HG03460 (cell line): ENCODE results near the gene CD34.
"Not testable (repeated sequence)": the region's sequence is repeated elsewhere in the genome, so short reads cannot be mapped to it uniquely, and the experiment has no call there.

Source experiments
- ATAC-seq: cut with Tn5 transposase; IDR thresholded peaks from one replicate; pipeline ENCODE4 v1.9.1; 2021; ENCODE audit not compliant: unreplicated experiment

Gene CD34, protein sequence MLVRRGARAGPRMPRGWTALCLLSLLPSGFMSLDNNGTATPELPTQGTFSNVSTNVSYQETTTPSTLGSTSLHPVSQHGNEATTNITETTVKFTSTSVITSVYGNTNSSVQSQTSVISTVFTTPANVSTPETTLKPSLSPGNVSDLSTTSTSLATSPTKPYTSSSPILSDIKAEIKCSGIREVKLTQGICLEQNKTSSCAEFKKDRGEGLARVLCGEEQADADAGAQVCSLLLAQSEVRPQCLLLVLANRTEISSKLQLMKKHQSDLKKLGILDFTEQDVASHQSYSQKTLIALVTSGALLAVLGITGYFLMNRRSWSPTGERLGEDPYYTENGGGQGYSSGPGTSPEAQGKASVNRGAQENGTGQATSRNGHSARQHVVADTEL

DNA sequence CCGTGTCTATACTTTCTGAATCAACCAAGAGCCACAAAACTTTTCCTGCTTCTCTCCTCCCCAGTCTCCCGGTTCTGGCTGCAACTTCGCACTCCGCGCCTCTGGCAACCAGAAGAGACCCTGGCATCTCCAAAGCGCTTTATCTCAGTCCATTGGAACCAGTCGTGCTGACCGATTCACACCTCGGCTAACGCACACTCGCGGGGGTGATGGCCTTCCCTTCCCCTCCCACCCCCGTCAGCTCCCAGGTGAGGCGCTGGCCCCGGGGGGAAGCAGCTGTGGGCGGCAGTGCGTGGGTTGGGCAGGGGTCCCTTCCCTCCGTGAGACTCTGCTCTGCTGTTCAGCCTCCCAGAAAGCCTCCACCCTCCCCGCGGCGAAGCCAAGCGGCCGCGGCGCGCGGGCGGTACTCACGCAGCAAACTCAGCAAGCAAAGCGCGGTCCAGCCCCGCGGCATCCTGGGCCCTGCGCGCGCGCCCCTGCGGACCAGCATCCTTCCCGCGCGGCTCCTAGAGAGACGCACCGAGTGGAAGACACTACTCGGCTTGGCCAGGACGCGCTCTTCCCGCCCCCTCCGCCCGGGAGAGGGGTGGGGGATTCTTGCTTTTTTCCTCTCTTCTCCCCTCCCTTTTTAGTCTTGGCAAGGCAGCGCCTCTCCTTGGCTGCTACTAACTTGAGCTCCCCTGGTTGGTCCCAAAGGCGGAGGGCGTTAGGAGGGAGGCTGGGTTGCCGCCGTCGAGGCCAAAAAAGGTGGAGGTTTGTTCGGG is at the start of gene CD34:
Gene CD34 (minus strand): TSS at position 535 of the 764 bp plus-strand sequence. CDS start 45 bp downstream, at position 490.
- ATAC-seq: no peak

DNA sequence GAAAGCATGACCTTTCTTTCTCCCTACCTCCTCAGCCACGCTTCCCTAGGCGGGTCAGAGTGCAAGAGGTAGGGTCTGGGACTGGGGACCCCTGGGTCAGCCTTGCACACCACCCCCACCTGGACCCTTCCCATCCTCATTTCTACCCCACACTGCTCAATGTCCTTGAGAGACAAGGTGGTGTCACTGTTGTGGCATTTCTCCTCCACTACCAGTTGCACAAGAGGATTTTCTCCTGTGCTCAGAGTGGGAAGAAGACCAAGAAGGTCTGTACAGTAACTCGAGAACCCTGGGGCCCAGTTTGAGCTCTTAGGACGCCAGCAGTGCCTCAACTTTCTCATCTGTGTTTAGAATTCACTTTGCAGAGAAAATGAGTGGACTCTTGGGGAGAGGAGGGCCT is 49.4 kb upstream of the CD34 start:
- no peak for ATAC-seq

DNA sequence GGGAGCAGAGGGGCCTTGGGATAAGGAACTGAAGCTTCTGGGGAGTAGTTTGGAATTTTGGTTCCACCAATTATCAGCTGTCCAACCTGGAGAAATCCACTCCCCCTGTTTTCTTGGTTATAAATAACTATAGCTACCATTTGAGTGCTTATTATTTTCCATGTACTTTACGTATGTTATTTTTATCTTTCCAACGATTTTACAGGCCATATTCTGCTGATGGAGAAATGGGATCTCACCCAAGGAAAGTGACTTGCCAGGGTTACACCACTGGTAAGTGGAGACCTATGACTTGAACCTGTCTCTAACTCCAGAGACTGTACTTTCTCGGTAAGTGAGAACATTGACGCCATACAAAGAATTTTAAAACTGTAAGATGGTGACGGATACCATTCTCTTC is 49.0 kb upstream of the CD34 start:
- no peak for ATAC-seq

DNA sequence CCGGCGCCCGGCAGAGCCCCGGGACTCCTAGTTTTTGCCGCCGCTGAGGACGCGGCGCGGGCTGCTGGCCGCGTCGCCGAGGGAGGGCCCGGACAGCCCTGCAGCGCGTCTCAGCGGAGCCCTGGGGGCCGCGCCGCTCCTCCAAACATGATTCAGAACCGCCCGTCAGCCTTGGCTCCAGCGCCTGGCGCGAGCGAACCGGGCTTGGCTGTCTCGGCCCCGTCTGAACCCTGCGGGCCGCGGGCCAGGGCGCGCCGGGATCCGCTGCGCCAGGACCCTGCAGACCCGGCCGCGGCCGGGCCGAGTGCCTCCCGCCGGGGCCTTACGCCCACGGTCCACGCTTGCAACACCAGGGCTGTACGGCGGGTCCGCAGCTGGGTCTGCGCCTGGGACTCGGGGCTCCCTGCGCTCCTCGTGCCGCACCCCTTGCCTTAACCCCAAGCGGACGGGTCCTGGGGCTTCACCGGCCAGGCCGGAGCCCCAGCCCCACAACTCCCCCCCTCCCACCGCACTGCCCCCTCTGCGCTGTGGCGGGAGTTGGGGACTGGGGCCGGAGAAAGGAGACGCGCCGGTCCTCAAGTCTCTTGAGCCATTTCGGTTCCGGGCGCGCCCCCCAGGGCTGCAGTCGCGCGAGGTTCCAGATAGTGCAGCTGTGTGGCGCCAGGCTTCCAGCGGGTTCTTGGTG is 48.4 kb upstream of the CD34 start:
- ATAC-seq: no peak

DNA sequence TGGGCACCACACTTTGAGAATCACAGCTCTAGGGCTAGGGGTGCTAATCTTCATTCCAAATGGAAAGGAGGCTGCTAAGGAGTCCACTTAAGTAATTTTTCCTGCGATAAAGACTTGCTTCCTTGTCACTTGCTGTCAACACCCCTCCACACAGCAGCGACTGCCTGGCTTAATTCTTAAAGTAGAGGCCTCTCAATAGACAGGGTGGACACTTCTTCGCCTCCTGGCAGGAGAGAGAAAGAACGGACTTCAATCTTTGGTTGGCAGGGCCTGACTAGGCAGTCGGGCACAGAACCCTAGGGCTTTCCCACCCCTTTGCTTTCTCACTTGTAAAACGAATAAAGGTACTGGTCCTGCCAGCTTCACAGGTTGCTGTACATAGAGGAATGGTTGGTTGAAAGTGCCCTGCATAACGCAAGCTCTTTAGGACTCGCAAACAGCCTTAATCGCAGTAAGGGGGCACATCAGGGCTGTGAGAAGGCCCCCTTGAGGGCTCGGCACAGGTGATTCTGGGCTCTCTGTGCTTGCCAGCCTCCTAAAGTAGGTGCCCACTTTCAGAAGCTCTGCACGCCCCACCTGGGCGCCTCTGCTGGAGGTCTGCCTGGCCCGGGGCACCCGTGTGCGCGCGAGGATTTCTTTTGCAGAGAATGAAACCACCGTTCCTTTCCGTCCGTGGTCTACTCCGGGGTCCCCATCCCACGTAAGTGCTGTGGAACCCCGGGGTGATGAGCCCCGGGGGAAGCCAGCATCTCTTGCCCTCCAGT is 47.6 kb upstream of the CD34 start:
- no peak for ATAC-seq

DNA sequence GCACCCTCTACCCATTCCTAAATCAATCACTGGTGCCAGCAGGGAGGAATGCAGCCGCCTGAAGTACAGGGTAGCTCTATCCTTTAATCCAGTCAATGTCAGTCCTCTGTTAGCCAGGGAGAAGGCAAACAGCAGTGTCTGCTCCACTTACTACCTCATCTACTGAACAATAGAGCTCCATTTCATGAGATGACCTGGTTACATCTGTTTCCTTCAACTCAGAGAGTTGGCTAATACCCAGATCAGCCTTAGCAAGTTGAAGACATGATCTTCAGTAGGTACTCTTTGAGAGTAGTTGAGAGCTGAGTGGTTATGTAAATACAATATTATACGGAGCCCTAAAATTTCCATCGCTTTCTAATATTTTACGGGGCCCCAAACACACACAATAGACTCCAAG is 46.1 kb upstream of the CD34 start:
- ATAC-seq: no peak

DNA sequence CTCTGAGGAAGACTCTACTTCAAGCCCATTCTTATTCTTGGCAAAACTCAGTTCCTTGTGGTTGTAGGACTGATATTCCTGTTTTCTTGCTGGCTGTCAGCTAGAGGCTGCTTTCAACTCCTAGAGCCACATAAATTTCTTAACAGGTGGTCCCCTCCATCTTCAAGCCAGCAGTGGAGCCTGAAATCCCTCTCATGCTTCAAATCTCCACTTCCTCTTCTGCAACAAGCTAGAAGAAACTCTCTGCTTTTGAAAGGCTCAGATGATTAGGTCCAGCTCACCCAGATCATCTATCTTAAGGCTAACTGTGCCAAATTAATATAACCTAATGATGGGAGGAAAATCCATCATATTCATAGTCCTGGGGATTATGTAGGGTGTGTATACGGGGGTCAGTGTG is 43.2 kb upstream of the CD34 start:
- ATAC-seq: no peak

DNA sequence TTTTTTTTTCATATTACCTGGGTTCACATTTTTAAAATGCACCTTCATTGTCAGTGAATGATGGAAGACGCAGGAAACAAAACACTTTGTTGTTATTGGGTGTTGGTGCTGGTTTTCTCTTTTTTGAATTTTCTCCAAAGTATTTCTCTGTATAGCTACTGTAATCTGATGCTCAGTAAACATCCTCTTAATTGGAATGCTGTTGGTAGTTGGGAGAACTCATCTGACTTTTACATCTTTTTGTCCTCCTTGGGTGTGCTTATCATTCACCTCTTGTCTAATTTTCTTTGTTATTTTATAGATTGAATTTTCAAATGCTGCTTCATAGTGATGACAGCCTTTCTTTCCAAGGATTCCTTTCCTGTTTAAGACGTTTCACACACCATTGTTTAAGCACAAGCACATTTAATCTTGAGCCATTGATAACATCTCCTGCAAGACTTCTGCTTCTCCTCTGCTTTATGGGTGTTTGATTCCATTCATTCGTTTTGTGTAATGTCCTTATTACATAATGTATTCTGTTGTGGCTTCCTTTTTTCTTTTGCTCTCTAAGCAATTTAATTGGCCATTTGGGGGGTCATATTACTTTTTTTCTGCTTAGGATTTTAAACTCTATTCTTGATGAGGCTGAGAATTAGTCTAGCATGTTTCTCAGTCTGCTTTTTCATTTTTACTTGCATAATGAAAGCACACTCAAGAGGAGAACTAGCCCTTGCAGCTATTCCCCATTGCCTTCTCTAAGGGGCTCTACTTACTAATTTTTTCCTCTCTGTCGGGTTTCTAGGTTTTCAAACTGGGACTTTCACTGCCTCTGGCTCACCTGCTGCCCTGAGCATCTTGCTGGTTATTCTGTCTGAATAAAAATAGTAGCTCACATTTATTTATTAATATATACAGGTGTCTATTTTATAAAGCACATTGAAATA is 42.0 kb upstream of the CD34 start:
- no peak for ATAC-seq

DNA sequence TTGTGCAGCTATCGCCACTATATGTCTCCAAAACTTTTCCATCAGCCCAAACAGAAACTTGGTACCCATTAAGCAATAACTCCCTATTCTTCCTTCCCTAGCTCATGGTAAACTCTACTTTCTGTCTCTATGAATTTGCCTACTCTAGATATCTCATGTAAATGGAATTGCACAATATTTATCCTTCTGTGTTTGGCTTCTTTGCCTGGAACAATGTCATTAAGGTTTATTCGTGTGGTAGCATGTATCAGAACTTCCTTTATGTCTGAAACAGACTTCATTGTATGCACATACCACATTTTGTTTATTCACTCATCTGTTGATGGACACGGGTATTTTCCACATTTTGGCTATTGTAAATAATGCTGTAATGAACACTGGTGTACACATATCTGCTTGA is 40.7 kb upstream of the CD34 start:
- ATAC-seq: no peak

DNA sequence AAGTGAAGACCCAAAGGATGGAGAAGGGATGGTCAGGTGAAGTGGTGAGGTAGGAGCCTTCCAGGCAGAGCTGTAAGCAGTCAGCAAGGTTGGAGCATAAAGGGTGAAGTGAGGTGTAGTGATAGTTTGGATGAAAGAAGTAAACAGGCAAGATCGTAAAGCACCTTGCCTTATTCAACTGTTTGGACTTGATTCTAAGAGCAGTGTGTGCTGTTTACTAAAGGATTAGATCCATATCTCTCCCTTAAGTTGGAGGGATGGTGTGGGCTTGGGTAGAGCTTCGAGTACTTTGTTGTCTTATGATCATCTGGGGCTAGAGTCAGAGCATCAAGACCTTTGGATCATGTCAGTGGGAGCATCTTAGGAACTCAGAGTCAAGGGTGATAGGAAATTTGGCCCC is 39.8 kb upstream of the CD34 start:
- no peak for ATAC-seq

DNA sequence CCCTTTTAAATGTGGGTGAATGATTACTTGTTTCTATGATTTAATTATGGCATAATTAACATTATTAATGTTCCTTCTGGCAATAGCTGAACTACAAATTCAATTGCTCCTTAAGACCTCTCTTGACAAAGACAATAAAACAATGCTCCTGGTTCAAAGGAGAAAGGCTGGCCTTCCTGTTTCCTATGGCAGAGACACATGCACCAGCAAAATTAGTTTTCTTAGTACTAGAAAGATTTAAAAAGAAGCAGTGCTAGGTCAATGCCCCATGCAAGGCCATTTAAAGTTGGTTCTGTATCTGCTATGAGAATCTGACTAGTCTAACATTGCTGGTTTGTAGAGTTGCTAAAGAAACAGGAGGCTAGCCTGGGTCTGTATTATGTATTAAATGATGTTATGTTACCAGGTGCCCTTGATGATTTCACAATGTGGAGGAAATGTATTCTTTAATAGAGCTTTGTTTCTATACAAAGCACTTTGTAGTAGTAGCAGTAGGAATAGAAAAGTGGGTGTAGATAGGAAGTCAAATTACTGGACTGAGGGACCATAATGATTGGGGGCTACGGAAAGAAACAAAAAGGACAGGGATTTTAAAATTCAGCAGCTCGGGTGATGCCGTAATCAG is 38.8 kb upstream of the CD34 start:
- no peak for ATAC-seq

DNA sequence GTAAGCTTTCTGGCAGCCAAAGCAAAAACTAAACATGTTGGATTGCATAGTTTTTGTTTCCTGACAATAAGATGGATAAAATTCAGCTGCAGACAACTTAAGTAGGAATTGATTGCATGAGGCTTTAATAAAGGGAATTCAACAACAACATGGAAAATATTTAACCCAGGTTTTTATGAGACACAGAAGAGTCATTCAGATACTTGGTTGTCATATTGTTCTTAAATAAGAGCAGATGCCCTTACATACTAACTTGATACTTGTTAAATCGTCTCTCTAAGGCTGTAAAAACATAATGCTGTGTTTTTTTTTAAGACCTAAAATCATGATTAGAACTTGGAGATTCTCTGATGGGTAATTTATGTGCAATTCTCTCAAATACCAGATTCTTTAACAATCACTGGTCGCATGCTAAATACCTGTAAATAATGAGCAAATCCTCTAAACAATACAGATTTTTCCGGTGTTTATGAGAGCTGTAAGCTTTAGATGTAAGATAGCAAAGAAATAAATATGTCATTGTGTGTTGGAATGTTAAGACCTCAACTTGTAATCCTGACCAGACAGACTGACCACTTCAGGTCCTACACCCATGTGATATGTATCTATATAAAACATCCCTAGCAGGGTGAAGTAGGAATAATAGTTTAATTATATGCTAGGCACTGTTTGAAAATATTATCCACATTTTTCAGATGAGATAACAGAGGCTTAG is 37.8 kb upstream of the CD34 start:
- no peak for ATAC-seq

DNA sequence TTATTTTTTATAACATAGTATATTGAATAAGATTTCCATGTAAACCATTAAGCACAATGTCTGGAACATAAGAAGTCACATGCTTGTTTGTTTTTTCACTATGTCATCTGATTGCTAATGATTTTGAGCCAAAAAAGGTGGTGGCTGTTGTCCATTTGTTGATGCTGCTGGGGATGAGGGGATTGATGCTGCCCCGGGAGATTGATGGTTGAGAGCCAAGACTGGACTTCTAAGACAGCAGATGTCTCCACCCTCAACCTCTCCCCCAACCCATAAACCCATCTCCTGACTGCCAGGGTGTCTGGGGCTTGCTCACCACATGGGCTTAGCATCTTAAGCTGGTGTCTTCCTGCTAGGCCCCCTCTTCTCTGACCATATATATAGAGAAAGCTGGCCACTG is 35.8 kb upstream of the CD34 start:
- no peak for ATAC-seq

DNA sequence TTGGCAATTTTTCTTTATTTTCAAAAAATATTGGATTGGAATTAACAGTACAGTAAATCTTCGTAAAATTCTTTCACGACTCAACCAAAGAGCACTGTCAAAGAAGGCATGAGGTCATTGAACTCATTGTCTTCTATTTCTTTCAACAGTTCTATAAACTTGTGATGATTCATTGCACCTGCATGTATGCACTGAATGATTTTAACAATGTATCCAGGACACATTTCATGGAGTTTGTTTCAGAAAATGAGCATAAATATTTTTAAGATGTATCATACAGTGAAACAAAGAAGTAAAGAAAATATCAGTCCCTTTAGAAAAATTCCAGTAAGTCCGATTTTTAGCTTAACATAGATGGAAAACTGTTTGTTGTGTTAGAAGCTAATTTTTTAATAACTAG is 33.6 kb upstream of the CD34 start:
- no peak for ATAC-seq

DNA sequence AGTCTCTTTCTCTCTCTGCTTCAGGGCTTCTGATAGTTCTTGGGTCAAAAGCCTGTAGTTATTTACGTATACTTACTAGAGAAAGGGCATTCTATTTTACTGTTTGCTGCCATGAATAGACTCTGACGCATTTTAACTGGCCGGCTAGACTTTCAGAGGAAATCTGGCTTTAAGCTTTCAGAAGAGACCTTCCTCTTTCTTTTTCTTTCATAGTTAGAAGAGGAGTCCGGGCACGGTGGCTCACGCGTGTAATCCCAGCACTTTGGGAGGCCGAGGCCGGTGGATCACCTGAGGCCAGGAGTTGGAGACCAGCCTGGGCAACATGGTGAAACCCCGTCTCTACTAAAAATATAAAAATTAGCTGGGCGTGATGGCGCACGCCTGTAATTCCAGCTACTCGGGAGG is 31.4 kb upstream of the CD34 start:
- ATAC-seq: not testable (repeated sequence)

DNA sequence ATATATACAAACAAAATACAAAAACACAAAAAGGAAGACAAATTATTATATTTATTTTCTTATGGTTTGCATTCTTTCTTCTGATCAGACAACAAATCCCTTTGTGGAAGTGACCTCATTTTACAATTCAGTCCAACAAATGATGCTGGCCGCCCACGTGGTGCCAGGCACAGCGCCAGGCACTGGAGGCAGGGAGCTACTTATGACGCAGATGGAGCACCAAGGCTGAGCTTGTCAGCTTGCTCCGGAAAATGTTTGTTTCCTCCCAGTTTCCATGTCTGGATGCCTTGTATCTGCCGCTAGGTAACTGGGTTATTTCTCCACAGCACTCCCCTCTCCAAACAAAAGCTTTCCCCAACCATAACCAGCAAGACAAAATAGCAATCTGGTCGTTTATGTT is 30.7 kb upstream of the CD34 start:
- ATAC-seq: no peak

DNA sequence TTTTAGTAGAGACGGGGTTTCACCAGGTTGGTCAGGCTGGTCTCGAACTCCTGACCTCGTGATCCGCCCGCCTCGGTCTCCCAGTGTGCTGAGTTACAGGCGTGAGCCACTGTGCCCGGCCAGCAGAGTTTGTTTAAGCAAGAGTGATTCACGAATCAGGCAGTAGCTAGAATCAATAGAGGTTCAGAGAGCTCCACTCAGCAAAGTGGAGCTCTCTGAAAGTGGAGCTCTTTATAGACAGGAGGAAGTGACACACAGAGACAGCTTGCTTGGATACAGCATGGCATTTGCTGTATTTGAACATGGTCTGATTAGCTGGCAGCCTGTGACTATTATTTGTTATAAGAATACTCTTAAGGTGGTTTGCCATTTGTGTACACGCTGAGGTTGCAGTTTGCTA is 27.1 kb upstream of the CD34 start:
- no peak for ATAC-seq

DNA sequence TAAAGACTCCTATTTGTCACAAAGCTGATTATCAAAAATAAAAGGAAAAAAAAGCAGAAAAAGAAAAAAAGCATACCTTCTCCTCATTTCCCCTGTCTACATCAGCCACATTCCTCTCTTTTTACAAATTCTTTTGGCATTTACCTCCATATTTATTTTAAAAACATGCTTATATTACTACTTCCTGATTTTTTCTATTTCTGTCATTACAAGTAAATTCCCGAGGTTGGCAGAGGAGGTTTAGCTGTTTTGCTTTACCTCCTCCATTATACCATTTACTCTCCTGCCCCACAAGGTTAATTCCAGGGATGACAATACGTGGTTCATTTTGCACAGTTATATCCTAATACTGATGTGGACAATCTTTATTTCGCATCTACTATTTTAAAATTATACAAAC is 26.3 kb upstream of the CD34 start:
- ATAC-seq: no peak

DNA sequence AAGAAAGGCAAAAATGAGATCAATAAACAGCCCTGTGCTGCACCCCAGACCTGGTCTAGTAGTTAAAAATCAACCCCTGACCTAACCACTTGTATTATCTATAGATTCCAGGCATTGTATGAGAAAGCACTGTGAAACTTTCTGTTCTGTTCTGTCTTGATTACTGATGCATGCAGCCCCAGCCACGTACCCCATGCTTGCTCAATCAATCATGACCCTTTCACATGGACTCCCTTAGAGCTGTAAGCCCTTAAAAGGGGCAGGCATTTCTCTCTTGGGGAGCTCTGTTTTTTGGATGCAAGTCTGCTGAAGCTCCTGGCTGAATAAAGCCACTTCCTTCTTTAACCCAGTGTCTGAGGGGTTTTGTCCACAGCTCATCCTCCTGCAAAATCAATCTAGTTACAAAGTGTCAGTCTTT is 24.2 kb upstream of the CD34 start:
- peak; percentile 99 for ATAC-seq
